Dermis lymphatic vessel endothelial cell (primary cell): ENCODE data around the gene HMX1. TPM values are rescaled to one million over a fixed set of nuclear protein-coding genes. Genes with fewer than 3 reads are reported as not detected.

ENCODE experiments used
- total RNA-seq: library from RNA; depleted of rRNA; stranded (reverse); fragments of >200 nt; gene quantifications from 2 replicates; pipeline ENCODE4 v1.2.1, GENCODE V29; 2014

The HMX1 gene
- not detected in 2 replicates for total RNA-seq

GRCh38 chr4:8871417-8872401 is at the start of gene HMX1:
HMX1 (minus strand) TSS chr4:8871839; CDS start chr4:8871614, 225 bp downstream.

